GM12878 (cell line): ENCODE results near the gene CTDSP1. TPM values are rescaled to one million over a fixed set of nuclear protein-coding genes. Genes with fewer than 3 reads are reported as not detected.

Experiments
- BHLHE40 ChIP-seq, 2 experiments: fragments of 450-650 bp in 1 of 2; IDR thresholded peaks; 2 replicates each; pipeline ENCODE4 v1.6.1; 2011 to 2017; ENCODE audit warnings: low read depth in 2 of 2, borderline replicate concordance in 1 of 2, improper control_type of control experiment in 1 of 2, low read length in 1 of 2, mild to moderate bottlenecking in 1 of 2
- BRCA1 ChIP-seq: IDR thresholded peaks from 2 replicates; pipeline ENCODE4 v1.6.1; 2011; ENCODE audit warnings: low read depth, low read length, improper control_type of control experiment
- CBX5 ChIP-seq: sonication (generic); IDR thresholded peaks from 2 replicates; pipeline ENCODE4 v1.6.1; 2016; ENCODE audit warnings: low read depth, moderate library complexity, mild to moderate bottlenecking, inconsistent platforms
- CHD1 ChIP-seq: IDR thresholded peaks from 2 replicates; pipeline ENCODE4 v1.6.1; 2012; ENCODE audit warnings: low read depth, low read length, improper control_type of control experiment
- CREM ChIP-seq: IDR thresholded peaks from 2 replicates; pipeline ENCODE4 v1.6.1; 2014; ENCODE audit warnings: antibody characterized with exemption, low read depth
- CTCF ChIP-seq, 3 experiments: IDR thresholded peaks in 2 of 3; conservative IDR thresholded peaks in 1 of 3; 2 replicates each; pipeline ENCODE4 v1.5.1; 2011; ENCODE audit warnings: low read depth in 3 of 3, low read length in 3 of 3, mild to moderate bottlenecking in 3 of 3, control low read depth in 2 of 3, moderate library complexity in 2 of 3, inconsistent platforms in 1 of 3, mixed read lengths in 1 of 3; ENCODE audit not compliant: control insufficient read depth in 2 of 3, insufficient read depth in 1 of 3; ENCODE audit errors: extremely low read depth in 1 of 3
- EP300 ChIP-seq, 2 experiments: fragments of 150-350 bp in 1 of 2; IDR thresholded peaks; 2 replicates each; pipeline ENCODE4 v1.6.1; 2011 to 2012; ENCODE audit warnings: low read depth in 2 of 2, low read length in 2 of 2, borderline replicate concordance in 1 of 2, improper control_type of control experiment in 1 of 2, inconsistent platforms in 1 of 2; ENCODE audit not compliant: control insufficient read depth in 1 of 2
- ESRRA ChIP-seq: IDR thresholded peaks from 2 replicates; pipeline ENCODE4 v1.6.1; 2012; ENCODE audit warnings: mild to moderate bottlenecking, low read length, improper control_type of control experiment
- HDAC6 ChIP-seq: fragments of 200-600 bp; sonication (generic); IDR thresholded peaks from one replicate; pipeline ENCODE4 v1.8.0; 2017; ENCODE audit warnings: antibody characterized with exemption; ENCODE audit not compliant: unreplicated experiment
- IKZF1 ChIP-seq: fragments of 450-650 bp; conservative IDR thresholded peaks from 2 replicates; pipeline ENCODE4 v1.6.1; 2017; ENCODE audit warnings: antibody characterized with exemption, mild to moderate bottlenecking
- LARP7 ChIP-seq: fragments of 450-650 bp; IDR thresholded peaks from 2 replicates; pipeline ENCODE4 v1.6.1; 2017; ENCODE audit warnings: mild to moderate bottlenecking
- MTA2 ChIP-seq: fragments of 450-650 bp; IDR thresholded peaks from 2 replicates; pipeline ENCODE4 v1.6.1; 2016; ENCODE audit warnings: low read depth, mild to moderate bottlenecking, moderate library complexity
- NRF1 ChIP-seq: conservative IDR thresholded peaks from 2 replicates; pipeline ENCODE4 v1.6.1; 2011; ENCODE audit warnings: mild to moderate bottlenecking, low read depth, low read length, improper control_type of control experiment
- PAX5 ChIP-seq: IDR thresholded peaks from 2 replicates; pipeline ENCODE4 v1.6.1; 2011; ENCODE audit warnings: low read depth, low read length, borderline replicate concordance
- PML ChIP-seq: IDR thresholded peaks from 2 replicates; pipeline ENCODE4 v1.6.1; 2012; ENCODE audit warnings: low read length, inconsistent platforms
- SMC3 ChIP-seq: IDR thresholded peaks from 2 replicates; pipeline ENCODE4 v1.6.1; 2011; ENCODE audit warnings: low read length, improper control_type of control experiment, borderline replicate concordance
- TBL1XR1 ChIP-seq: IDR thresholded peaks from 2 replicates; pipeline ENCODE4 v1.6.1; 2012; ENCODE audit warnings: low read depth, low read length, improper control_type of control experiment
- ZNF217 ChIP-seq: fragments of 450-650 bp; IDR thresholded peaks from 2 replicates; pipeline ENCODE4 v1.6.1; 2017; ENCODE audit warnings: antibody characterized with exemption, mild to moderate bottlenecking
- ZNF274 ChIP-seq: IDR thresholded peaks from one replicate; pipeline ENCODE4 v1.8.0; 2011; ENCODE audit not compliant: insufficient read length, insufficient read depth
- ZSCAN29 ChIP-seq: fragments of 450-650 bp; IDR thresholded peaks from 2 replicates; pipeline ENCODE4 v1.6.1; 2017; ENCODE audit warnings: mild to moderate bottlenecking, moderate library complexity
- polyA plus RNA-seq, 11 experiments: library from polyadenylated mRNA; depleted of rRNA in 4 of 11; unstranded in 6 of 11; stranded (reverse) in 5 of 11; fragments of >200 nt; fragmentation: Nextera tagmentation in 4 of 11; fragmentation: Illumina TruSeq in 1 of 11; extraction: Ambion mirVana in 4 of 11; extraction: Trizol in 1 of 11; gene quantifications; 1 replicate in 1 of 11; 2 replicates in 10 of 11; pipeline versions ENCODE4 v1.2.1 to v1.2.3, GENCODE V29; 2011 to 2016; ENCODE audit warnings: inconsistent platforms in 2 of 11, missing spikeins in 2 of 11, low read depth in 1 of 11
- total RNA-seq, 4 experiments: library from RNA; depleted of rRNA in 3 of 4; stranded (reverse); fragments of >200 nt in 3 of 4; fragmentation: Illumina TruSeq in 1 of 4; extraction: Trizol in 1 of 4; gene quantifications; 2 replicates each; pipeline versions ENCODE4 v1.2.1 to v1.2.3, GENCODE V29; 2013 to 2021
- TF ChIP-seq, protein P1 (sequence below): fragments of 450-650 bp; IDR thresholded peaks from 2 replicates; pipeline ENCODE4 v1.6.1; 2018; ENCODE audit warnings: borderline replicate concordance, mild to moderate bottlenecking; ENCODE audit not compliant: partially characterized antibody
- TF ChIP-seq, protein P2 (sequence below): fragments of 450-650 bp; IDR thresholded peaks from 2 replicates; pipeline ENCODE4 v1.6.1; 2017; ENCODE audit warnings: mild to moderate bottlenecking, low read depth, inconsistent platforms; ENCODE audit not compliant: poor library complexity, severe bottlenecking
- TF ChIP-seq, protein P3 (sequence below): IDR thresholded peaks from 2 replicates; pipeline ENCODE4 v1.6.1; 2012; ENCODE audit warnings: low read depth, low read length, improper control_type of control experiment

CTDSP1 gene
- total and polyA plus RNA-seq, 10 of the 15 experiments (the other 5 are each of a cell fraction or from before 2014, with no cell fraction given): 3.0 to 75.9 (median 34.4) TPM

DNA sequence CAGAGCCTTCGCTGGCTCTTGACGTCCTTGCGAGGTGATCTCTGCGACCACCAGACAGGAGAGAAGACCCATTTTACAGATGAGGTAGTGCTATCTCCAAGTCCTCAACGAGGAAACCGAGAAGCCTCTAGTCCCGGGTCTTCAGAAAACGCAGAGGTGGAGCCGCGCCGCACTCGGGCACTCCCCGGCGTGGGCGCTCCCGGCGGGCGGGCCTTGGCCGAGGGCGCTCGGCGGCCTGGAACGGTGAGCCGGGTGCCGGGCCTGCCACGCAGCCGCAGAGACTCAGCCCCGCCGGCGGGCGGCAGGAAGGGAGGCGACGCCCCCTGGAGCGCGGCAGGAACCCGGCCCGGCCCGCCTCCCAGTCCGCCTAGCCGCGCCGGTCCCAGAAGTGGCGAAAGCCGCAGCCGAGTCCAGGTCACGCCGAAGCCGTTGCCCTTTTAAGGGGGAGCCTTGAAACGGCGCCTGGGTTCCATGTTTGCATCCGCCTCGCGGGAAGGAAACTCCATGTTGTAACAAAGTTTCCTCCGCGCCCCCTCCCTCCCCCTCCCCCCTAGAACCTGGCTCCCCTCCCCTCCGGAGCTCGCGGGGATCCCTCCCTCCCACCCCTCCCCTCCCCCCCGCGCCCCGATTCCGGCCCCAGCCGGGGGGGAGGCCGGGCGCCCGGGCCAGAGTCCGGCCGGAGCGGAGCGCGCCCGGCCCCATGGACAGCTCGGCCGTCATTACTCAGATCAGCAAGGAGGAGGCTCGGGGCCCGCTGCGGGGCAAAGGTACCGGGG is at the start of gene CTDSP1 (continued):
- TF ChIP-seq, protein P1, sequence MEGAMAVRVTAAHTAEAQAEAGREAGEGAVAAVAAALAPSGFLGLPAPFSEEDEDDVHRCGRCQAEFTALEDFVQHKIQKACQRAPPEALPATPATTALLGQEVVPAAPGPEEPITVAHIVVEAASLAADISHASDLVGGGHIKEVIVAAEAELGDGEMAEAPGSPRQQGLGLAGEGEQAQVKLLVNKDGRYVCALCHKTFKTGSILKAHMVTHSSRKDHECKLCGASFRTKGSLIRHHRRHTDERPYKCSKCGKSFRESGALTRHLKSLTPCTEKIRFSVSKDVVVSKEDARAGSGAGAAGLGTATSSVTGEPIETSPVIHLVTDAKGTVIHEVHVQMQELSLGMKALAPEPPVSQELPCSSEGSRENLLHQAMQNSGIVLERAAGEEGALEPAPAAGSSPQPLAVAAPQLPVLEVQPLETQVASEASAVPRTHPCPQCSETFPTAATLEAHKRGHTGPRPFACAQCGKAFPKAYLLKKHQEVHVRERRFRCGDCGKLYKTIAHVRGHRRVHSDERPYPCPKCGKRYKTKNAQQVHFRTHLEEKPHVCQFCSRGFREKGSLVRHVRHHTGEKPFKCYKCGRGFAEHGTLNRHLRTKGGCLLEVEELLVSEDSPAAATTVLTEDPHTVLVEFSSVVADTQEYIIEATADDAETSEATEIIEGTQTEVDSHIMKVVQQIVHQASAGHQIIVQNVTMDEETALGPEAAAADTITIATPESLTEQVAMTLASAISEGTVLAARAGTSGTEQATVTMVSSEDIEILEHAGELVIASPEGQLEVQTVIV: peak; percentile 55
- no peak for TF ChIP-seq MTA2
- TF ChIP-seq, protein P2, sequence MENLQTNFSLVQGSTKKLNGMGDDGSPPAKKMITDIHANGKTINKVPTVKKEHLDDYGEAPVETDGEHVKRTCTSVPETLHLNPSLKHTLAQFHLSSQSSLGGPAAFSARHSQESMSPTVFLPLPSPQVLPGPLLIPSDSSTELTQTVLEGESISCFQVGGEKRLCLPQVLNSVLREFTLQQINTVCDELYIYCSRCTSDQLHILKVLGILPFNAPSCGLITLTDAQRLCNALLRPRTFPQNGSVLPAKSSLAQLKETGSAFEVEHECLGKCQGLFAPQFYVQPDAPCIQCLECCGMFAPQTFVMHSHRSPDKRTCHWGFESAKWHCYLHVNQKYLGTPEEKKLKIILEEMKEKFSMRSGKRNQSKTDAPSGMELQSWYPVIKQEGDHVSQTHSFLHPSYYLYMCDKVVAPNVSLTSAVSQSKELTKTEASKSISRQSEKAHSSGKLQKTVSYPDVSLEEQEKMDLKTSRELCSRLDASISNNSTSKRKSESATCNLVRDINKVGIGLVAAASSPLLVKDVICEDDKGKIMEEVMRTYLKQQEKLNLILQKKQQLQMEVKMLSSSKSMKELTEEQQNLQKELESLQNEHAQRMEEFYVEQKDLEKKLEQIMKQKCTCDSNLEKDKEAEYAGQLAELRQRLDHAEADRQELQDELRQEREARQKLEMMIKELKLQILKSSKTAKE: no peak
- 0 out of 2 replicates have a peak, but pooled peaks have one; percentile 19 for TF ChIP-seq PAX5
- peak; percentile 81 for TF ChIP-seq LARP7
- 0 out of 2 replicates have a peak, but pooled peaks have one; percentile 28 for TF ChIP-seq CHD1
- TF ChIP-seq CBX5: peak; percentile 65; the same call in 1 of the 2 replicates
- no peak for TF ChIP-seq SMC3
- no peak; a peak in 1 of 6 replicates for TF ChIP-seq CTCF (IDR thresholded peaks at IDR 0.05 in 2 of 3, conservative IDR thresholded peaks at IDR 0.05 in 1 of 3; ENCODE audit: control insufficient read depth in 2 of 3, extremely low read depth in 1 of 3, insufficient read depth in 1 of 3, low read depth in 3 of 3, low read length in 3 of 3)
- no peak for TF ChIP-seq TBL1XR1
- TF ChIP-seq EP300 (IDR thresholded peaks at IDR 0.05; ENCODE audit: borderline replicate concordance in 1 of 2, control insufficient read depth in 1 of 2, low read depth in 2 of 2, low read length in 2 of 2): peak in 1 of 2 experiments; percentile 50; a peak in 1 of 4 replicates
- peak; percentile 85 for TF ChIP-seq ZSCAN29
- TF ChIP-seq BRCA1: no peak
- TF ChIP-seq ESRRA: no peak
- peak; percentile 59 for TF ChIP-seq NRF1
- TF ChIP-seq CREM: peak; percentile 51
- TF ChIP-seq, protein P3, sequence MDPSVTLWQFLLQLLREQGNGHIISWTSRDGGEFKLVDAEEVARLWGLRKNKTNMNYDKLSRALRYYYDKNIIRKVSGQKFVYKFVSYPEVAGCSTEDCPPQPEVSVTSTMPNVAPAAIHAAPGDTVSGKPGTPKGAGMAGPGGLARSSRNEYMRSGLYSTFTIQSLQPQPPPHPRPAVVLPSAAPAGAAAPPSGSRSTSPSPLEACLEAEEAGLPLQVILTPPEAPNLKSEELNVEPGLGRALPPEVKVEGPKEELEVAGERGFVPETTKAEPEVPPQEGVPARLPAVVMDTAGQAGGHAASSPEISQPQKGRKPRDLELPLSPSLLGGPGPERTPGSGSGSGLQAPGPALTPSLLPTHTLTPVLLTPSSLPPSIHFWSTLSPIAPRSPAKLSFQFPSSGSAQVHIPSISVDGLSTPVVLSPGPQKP: peak; percentile 77
- TF ChIP-seq IKZF1: peak; percentile 90
- TF ChIP-seq ZNF274: no peak
- peak; percentile 73 to 91 for TF ChIP-seq BHLHE40 (IDR thresholded peaks at IDR 0.05; ENCODE audit: borderline replicate concordance in 1 of 2, low read depth in 2 of 2, low read length in 1 of 2)
- TF ChIP-seq HDAC6: no peak
- TF ChIP-seq PML: no peak
- peak; percentile 72 for TF ChIP-seq ZNF217
